Measurements from ENCODE around the gene ARHGAP42.
"Not testable (repeated sequence)": the region's sequence is repeated elsewhere in the genome, so short reads cannot be mapped to it uniquely, and the experiment has no call there.

The ARHGAP42 gene

DNA sequence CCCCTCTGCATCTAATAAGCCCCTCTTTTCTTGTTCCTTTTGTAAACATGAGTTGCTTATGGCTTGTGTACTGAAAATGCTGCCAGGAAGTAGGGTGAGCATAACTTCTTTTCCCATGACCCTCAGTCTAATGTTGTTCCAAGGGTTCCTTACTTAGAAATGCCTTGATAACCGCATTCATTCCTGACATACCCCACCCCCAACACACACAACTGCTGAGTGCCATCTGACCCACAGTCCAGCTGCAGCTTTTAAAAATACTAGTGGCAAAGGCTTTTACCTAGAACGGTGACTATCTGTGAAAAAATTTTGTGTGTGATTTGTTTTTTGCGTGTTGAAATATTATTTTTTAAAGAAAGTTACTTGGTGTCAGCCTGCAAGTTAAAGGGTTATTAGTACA is 52.6 kb downstream of the ARHGAP42 start:
- Mint-ChIP-seq H3K27ac (peak overlapping the region; percentile 86 to 92 (median 90)), H3K9me3 (no peaks in the 10 kb centered on the region), H3K4me1 (peaks cover 59% of the 10 kb centered on the region), H3K36me3 (ENCODE audit: low read depth) (peaks cover 21% of the 10 kb centered on the region), H3K27me3 (ENCODE audit: low read depth) (no peaks in the 10 kb centered on the region), H3K4me3 (peak overlapping the region; percentile 33 to 55 (median 51))
- TF ChIP-seq, protein P1, sequence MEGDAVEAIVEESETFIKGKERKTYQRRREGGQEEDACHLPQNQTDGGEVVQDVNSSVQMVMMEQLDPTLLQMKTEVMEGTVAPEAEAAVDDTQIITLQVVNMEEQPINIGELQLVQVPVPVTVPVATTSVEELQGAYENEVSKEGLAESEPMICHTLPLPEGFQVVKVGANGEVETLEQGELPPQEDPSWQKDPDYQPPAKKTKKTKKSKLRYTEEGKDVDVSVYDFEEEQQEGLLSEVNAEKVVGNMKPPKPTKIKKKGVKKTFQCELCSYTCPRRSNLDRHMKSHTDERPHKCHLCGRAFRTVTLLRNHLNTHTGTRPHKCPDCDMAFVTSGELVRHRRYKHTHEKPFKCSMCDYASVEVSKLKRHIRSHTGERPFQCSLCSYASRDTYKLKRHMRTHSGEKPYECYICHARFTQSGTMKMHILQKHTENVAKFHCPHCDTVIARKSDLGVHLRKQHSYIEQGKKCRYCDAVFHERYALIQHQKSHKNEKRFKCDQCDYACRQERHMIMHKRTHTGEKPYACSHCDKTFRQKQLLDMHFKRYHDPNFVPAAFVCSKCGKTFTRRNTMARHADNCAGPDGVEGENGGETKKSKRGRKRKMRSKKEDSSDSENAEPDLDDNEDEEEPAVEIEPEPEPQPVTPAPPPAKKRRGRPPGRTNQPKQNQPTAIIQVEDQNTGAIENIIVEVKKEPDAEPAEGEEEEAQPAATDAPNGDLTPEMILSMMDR (IDR thresholded peaks at IDR 0.05; ENCODE audit: unreplicated experiment in 3 of 3) = no peak

DNA sequence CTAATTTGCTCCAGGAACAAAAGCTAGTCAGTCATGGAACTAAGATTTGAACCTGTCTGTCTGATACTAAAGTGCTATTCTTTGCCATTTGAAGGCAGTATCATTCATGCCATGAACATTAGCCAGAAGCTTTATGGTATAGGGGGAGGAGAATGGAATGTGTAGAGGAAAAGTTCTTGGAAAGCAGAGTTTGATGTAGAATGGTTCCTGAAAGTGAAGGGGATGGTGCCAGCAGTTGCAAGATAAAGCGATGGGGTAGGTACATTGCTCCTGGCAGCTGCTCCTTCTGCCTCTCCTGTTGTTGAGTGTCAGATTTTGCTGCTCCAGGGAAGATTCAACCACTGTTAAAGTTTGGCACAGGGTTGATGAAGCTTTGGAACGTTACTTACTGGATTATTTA is 53.4 kb downstream of the ARHGAP42 start:
- H3K4me1 Mint-ChIP-seq = peaks cover 54% of the 10 kb centered on the region
- peak overlapping the region; percentile 86 to 92 (median 90) for H3K27ac Mint-ChIP-seq
- H3K9me3 Mint-ChIP-seq = no peaks in the 10 kb centered on the region
- TF ChIP-seq, protein P1 (IDR thresholded peaks at IDR 0.05; ENCODE audit: unreplicated experiment in 3 of 3) = no peak
- H3K4me3 Mint-ChIP-seq = peak overlapping the region in 2 of 3 experiments; percentile 5 to 7
- H3K36me3 Mint-ChIP-seq (ENCODE audit: low read depth) = peaks cover 24% of the 10 kb centered on the region
- H3K27me3 Mint-ChIP-seq (ENCODE audit: low read depth) = no peaks in the 10 kb centered on the region

DNA sequence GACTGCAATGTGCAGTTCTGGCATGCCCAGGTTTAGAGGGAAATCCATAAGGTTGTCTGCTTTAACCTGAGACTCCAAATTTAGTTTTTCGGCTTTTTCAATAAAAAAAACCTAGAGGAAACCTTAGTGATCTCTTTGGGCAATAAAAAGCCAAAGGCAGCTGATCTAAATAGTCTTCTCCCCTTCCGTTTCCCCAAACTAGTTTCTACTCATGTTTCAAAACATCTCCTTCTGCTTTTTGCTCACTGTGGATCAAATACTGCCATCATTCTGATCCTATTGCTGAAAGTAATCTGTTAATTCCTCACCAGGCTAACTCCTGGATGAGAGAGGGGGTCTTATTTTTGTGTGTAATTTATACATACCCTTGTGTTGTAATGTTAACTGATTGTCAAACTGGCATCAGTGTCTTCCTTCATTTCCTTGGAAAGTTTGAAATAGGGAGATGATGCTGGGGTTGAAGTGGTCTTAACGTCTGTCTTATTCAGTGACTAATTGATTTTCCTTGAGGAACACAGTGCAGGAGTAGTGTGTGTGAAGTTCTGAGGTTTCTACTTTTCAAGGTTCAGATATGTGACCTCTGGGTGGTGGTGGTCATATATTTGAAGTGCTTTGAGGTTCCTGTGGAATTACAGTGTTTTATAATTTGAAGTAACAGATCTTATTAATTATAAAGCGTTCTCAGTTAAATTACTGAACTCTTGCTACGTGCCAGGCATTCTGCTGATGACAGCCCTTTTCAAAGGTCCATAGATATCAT is 55.0 kb downstream of the ARHGAP42 start:
- TF ChIP-seq, protein P1 (IDR thresholded peaks at IDR 0.05; ENCODE audit: unreplicated experiment in 3 of 3) = no peak
- no peaks in the 10 kb centered on the region for H3K9me3 Mint-ChIP-seq
- H3K4me3 Mint-ChIP-seq = no peak overlapping the region
- H3K36me3 Mint-ChIP-seq (ENCODE audit: low read depth) = peaks cover 31% of the 10 kb centered on the region
- H3K27ac Mint-ChIP-seq = peak overlapping the region; percentile 55 to 86 (median 78)
- H3K27me3 Mint-ChIP-seq (ENCODE audit: low read depth) = no peaks in the 10 kb centered on the region
- peaks cover 54% of the 10 kb centered on the region for H3K4me1 Mint-ChIP-seq

DNA sequence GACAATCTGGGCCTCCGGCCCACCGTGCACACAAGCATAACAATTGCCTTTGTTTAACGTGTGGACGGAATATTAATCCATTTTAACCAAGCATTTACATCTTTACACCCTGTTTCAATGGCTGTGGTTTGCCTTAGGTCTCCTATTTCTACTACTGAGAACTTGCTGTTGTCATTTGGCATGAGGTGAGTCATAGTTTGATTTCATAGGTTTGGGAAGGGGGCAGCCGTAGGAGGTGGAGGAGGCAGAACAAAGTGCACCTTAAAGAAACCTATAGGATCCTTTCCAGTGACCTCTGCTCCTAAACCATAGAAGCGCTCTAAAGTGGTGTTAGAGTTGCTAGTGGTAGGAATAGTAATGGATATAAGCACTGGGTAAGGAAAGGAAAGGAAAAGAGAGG is 59.4 kb downstream of the ARHGAP42 start:
- Mint-ChIP-seq H3K27me3 (ENCODE audit: low read depth) (no peaks in the 10 kb centered on the region), H3K9me3 (peaks cover 12% of the 10 kb centered on the region)

DNA sequence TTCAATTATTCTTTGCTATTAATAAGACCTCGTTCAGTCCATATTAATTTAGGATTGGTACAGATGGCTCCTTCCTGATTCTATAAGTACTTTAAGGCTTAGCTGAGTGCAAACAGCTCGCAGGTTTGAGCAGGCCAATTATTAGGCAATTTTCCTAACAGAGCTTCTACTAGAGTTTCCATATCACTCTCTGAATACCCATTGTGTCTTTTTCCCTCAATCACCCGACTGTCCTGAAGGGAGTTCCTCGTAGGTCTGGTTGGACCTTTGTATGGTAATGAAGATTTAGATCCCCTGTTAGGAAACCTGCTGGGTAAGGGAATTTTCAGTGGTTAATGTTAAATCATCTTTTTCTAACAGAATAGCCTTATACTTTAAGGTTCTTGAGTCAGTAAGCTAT is 61.1 kb downstream of the ARHGAP42 start:
- peak overlapping the region in 2 of 3 experiments; percentile 18 to 57 for H3K27ac Mint-ChIP-seq
- TF ChIP-seq, protein P1 (IDR thresholded peaks at IDR 0.05; ENCODE audit: unreplicated experiment in 3 of 3) = no peak
- H3K4me3 Mint-ChIP-seq = no peak overlapping the region
- H3K9me3 Mint-ChIP-seq = peaks cover 12% of the 10 kb centered on the region
- H3K27me3 Mint-ChIP-seq (ENCODE audit: low read depth) = no peaks in the 10 kb centered on the region
- peaks cover 6% of the 10 kb centered on the region for H3K4me1 Mint-ChIP-seq
- H3K36me3 Mint-ChIP-seq (ENCODE audit: low read depth) = peaks cover 56% of the 10 kb centered on the region

More for the DNA sequence above, 59.4 kb downstream of the ARHGAP42 start:
- Mint-ChIP-seq H3K36me3 (ENCODE audit: low read depth) (peaks cover 57% of the 10 kb centered on the region), H3K27ac (no peak overlapping the region), H3K4me3 (no peak overlapping the region), H3K4me1 (peaks cover 15% of the 10 kb centered on the region)
- TF ChIP-seq, protein P1 (IDR thresholded peaks at IDR 0.05; ENCODE audit: unreplicated experiment in 3 of 3) = no peak

DNA sequence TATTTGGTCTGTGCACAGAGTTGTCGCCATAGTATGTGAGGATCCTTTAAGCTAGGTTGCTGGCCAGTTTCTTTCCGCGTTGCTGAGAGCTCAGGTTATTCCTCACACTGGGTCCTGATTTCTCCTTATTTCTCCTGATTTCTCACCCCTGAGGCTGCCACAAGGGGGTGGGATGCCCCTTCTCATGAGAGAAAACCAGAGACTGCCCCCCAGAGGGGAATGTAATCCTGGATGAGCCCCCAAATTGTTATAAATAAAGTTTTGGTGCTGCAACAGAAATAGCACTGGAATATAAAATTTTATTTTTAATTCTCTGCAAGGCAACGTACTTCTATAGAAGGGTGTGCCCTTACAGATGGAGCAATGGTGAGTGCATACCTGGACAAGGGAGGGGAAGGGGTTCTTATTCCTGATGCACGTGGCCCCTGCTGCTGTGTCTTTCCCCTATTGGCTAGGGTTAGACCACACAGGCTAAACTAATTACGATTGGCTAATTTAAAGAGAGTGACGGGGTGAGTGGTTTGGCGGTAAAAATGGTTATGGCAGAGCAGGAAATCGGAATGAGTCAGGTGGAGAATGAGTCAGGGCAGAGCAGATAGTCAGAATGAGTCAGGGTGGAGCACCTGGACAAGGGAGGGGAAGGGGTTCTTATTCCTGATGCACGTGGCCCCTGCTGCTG is 62.9 kb downstream of the ARHGAP42 start:
- not testable (repeated sequence) for H3K4me3 Mint-ChIP-seq; H3K27me3 Mint-ChIP-seq (ENCODE audit: low read depth)
- H3K9me3 Mint-ChIP-seq = peaks cover 12% of the 10 kb centered on the region
- peaks cover 40% of the 10 kb centered on the region for H3K36me3 Mint-ChIP-seq (ENCODE audit: low read depth)
- H3K27ac Mint-ChIP-seq = peak overlapping the region in 1 of 3 experiments; percentile 8
- H3K4me1 Mint-ChIP-seq = peaks cover 19% of the 10 kb centered on the region

DNA sequence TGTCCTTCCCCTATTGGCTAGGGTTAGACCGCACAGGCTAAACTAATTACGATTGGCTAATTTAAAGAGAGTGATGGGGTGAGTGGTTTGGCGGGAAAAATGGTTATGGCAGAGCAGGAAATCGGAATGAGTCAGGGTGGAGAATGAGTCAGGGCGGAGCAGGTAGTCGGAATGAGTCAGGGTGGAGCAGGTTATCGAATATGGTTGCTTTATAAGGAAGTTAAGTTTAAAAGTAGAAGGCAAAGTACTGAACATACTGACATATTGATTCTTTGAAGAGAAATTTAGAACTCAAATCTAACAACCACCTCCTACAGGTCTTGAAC is 63.4 kb downstream of the ARHGAP42 start:
- Mint-ChIP-seq H3K27ac (peak overlapping the region in 1 of 3 experiments; percentile 8), H3K36me3 (ENCODE audit: low read depth) (peaks cover 36% of the 10 kb centered on the region), H3K4me1 (peaks cover 23% of the 10 kb centered on the region), H3K9me3 (peaks cover 12% of the 10 kb centered on the region)
- not testable (repeated sequence) for H3K27me3 Mint-ChIP-seq (ENCODE audit: low read depth); H3K4me3 Mint-ChIP-seq

Measured in nephron (organoid).